ENCODE results near the gene NWD2. TPM values are rescaled to one million over a fixed set of nuclear protein-coding genes. Genes with fewer than 3 reads are reported as not detected.

Gene NWD2
- total RNA-seq, 1 experiment from 2014 or later: not detected

- no peak for TF ChIP-seq CTCF (conservative IDR thresholded peaks at IDR 0.05)
- Histone ChIP-seq H3K79me1 (ENCODE audit: insufficient read depth, low read depth, low read length, poor library complexity, severe bottlenecking) (no peaks in the 10 kb centered on the region), H3K4me2 (ENCODE audit: insufficient read depth, insufficient read length, low read length) (no peak overlapping the region), H4K20me1 (ENCODE audit: control insufficient read depth, insufficient read depth, insufficient read length) (no peaks in the 10 kb centered on the region), H2BK5ac (ENCODE audit: insufficient read length, low read length) (no peak overlapping the region), H3K18ac (ENCODE audit: insufficient read length, low read depth, low read length) (no peak overlapping the region), H3K9ac (ENCODE audit: extremely low read depth, insufficient read length, low read length) (no peak overlapping the region), H2AFZ (ENCODE audit: low read length) (no peak overlapping the region), H2BK12ac (ENCODE audit: insufficient read length, low read depth, low read length) (no peak overlapping the region), H2AK5ac (ENCODE audit: insufficient read length, low read length) (no peak overlapping the region), H3T11ph (ENCODE audit: low read length) (no peak overlapping the region), H2BK20ac (ENCODE audit: low read depth, low read length, poor library complexity, severe bottlenecking) (no peak overlapping the region), H3K23me2 (ENCODE audit: insufficient read length, low read depth, low read length, poor library complexity, severe bottlenecking) (no peaks in the 10 kb centered on the region), H3K23ac (ENCODE audit: insufficient read length, low read depth, low read length) (no peak overlapping the region), H2BK15ac (ENCODE audit: low read depth, low read length) (no peak overlapping the region), H3K4me1 (ENCODE audit: insufficient read depth, low read length) (no peaks in the 10 kb centered on the region), H3K79me2 (ENCODE audit: insufficient read depth, low read length) (no peaks in the 10 kb centered on the region), H4K91ac (ENCODE audit: insufficient read length, low read depth, low read length) (no peak overlapping the region), H3K27ac (ENCODE audit: insufficient read length, low read depth, low read length) (no peak overlapping the region), H4K8ac (replicated peaks; ENCODE audit: insufficient read length, low read depth, low read length) (no peak overlapping the region), H4K5ac (ENCODE audit: insufficient read length, low read depth, low read length) (no peak overlapping the region), H2BK120ac (ENCODE audit: low read depth, low read length, poor library complexity, severe bottlenecking) (no peak overlapping the region), H3K56ac (ENCODE audit: insufficient read length, low read depth, low read length) (no peak overlapping the region), H3K9me3 (ENCODE audit: control insufficient read depth, low read depth, low read length) (no peaks in the 10 kb centered on the region), H3K4ac (ENCODE audit: low read depth, low read length) (no peak overlapping the region), H3K14ac (ENCODE audit: insufficient read depth, low read length) (no peak overlapping the region), H3K27me3 (ENCODE audit: insufficient read depth, low read length) (0 out of 2 replicates have a peak, but pooled peaks cover 2% of the 10 kb centered on the region)
- Mint-ChIP-seq H3K9me3 (no peaks in the 10 kb centered on the region), H3K27me3 (ENCODE audit: low read depth) (peaks cover 9% of the 10 kb centered on the region), H3K4me1 (no peaks in the 10 kb centered on the region), H3K4me3 (no peak overlapping the region), H3K27ac (no peak overlapping the region), H3K36me3 (ENCODE audit: insufficient read depth in 1 of 3, low read depth in 3 of 3) (no peaks in the 10 kb centered on the region)
- no CpG with 5 or more reads among the region's 2 CpGs for WGBS (ENCODE audit: extremely low coverage, insufficient read length, low lambda C conversion rate)
- DNase-seq: no peak
Measured at GRCh38 chr4:37440501-37440900, 196.0 kb downstream of the NWD2 start.

Measured in H9 (cell line).